SK-N-SH (cell line): ENCODE results near the gene NARS2.

ENCODE experiments used
- CTCF ChIP-seq: fragments of 200-600 bp; sonication (generic); IDR thresholded peaks from 2 replicates; pipeline ENCODE4 v1.6.1; 2017; ENCODE audit warnings: antibody characterized with exemption, mild to moderate bottlenecking, moderate library complexity
- EP300 ChIP-seq, 2 experiments: IDR thresholded peaks; 2 replicates each; pipeline versions ENCODE4 v1.4.0 to v1.6.1; 2012; ENCODE audit warnings: borderline replicate concordance in 1 of 2, low read depth in 1 of 2, low read length in 1 of 2
- EZH2phosphoT487 ChIP-seq: fragments of 200-600 bp; sonication (generic); IDR thresholded peaks from 2 replicates; pipeline ENCODE4 v1.6.1; 2017; ENCODE audit warnings: low read depth, mixed run types, mild to moderate bottlenecking, antibody characterized with exemption, moderate library complexity, borderline replicate concordance
- MXI1 ChIP-seq: IDR thresholded peaks from 2 replicates; pipeline ENCODE4 v1.6.1; 2012; ENCODE audit warnings: mild to moderate bottlenecking, low read depth, low read length, improper control_type of control experiment
- NRF1 ChIP-seq: IDR thresholded peaks from 2 replicates; pipeline ENCODE4 v1.6.1; 2012; ENCODE audit warnings: low read depth, mild to moderate bottlenecking, low read length
- SIN3A ChIP-seq: IDR thresholded peaks from 2 replicates; pipeline ENCODE4 v1.6.1; 2012; ENCODE audit warnings: low read depth, mild to moderate bottlenecking, low read length, moderate library complexity, borderline replicate concordance
- TF ChIP-seq, protein P1 (sequence below): fragments of 150-350 bp; IDR thresholded peaks from 2 replicates; pipeline ENCODE4 v1.6.1; 2017; ENCODE audit warnings: antibody characterized with exemption, low read length, low read depth, borderline replicate concordance
- TF ChIP-seq, protein P2 (sequence below): IDR thresholded peaks from 2 replicates; pipeline ENCODE4 v1.4.0; 2012; ENCODE audit warnings: low read depth, borderline replicate concordance

GRCh38 chr11:78429660-78430059, 145.0 kb downstream of the NARS2 start:
- TF ChIP-seq CTCF (no peak), EZH2phosphoT487 (no peak), NRF1 (no peak), SIN3A (no peak), MXI1 (no peak), EP300 (IDR thresholded peaks at IDR 0.05; ENCODE audit: borderline replicate concordance in 1 of 2, low read depth in 1 of 2, low read length in 1 of 2) (no peak)
- TF ChIP-seq, protein P1, sequence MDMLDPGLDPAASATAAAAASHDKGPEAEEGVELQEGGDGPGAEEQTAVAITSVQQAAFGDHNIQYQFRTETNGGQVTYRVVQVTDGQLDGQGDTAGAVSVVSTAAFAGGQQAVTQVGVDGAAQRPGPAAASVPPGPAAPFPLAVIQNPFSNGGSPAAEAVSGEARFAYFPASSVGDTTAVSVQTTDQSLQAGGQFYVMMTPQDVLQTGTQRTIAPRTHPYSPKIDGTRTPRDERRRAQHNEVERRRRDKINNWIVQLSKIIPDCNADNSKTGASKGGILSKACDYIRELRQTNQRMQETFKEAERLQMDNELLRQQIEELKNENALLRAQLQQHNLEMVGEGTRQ: no peak
- TF ChIP-seq, protein P2, sequence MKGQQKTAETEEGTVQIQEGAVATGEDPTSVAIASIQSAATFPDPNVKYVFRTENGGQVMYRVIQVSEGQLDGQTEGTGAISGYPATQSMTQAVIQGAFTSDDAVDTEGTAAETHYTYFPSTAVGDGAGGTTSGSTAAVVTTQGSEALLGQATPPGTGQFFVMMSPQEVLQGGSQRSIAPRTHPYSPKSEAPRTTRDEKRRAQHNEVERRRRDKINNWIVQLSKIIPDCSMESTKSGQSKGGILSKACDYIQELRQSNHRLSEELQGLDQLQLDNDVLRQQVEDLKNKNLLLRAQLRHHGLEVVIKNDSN: no peak
